CD4-positive, CD25-positive, alpha-beta regulatory T cell (primary cell): ENCODE data around the gene RNF157. TPM values are rescaled to one million over a fixed set of nuclear protein-coding genes. Genes with fewer than 3 reads are reported as not detected.

Source experiments
- ATAC-seq, 2 donors: fragments of 150-1000 bp; cut with Tn5 transposase; one replicate each; pipeline ENCODE4 v1.10.0; 2021; ENCODE audit warnings: low read depth in 2 of 2, moderate number of reproducible peaks in 2 of 2, moderate library complexity in 1 of 2
- DNase-seq, 3 donors: peaks; one replicate each; pipeline versions ENCODE4 v3.0.0 to v3.0.0-alpha.2; 2012 to 2022; ENCODE audit warnings: mixed read lengths in 1 of 3
- H3K27ac ChIP-seq: one replicate; pipeline ENCODE4 v1.7.0; 2013; ENCODE audit warnings: mild to moderate bottlenecking, low read length; ENCODE audit not compliant: insufficient read depth, poor library complexity, severe bottlenecking
- H3K27me3 ChIP-seq: one replicate; pipeline ENCODE4 v1.7.0; 2013; ENCODE audit warnings: low read length; ENCODE audit not compliant: control insufficient read depth, insufficient read depth
- H3K36me3 ChIP-seq: one replicate; pipeline ENCODE4 v1.7.0; 2013; ENCODE audit warnings: mild to moderate bottlenecking, low read length, moderate library complexity; ENCODE audit not compliant: control insufficient read depth, insufficient read depth
- H3K4me1 ChIP-seq: 2 replicates; pipeline ENCODE4 v1.7.0; 2013; ENCODE audit warnings: mild to moderate bottlenecking, low read length; ENCODE audit not compliant: insufficient read depth, control insufficient read depth, poor library complexity, severe bottlenecking
- H3K4me3 ChIP-seq: one replicate; pipeline ENCODE4 v1.7.0; 2013; ENCODE audit warnings: low read depth, mild to moderate bottlenecking, low read length, moderate library complexity
- H3K9me3 ChIP-seq, 2 experiments: 1 replicate in 1 of 2; 2 replicates in 1 of 2; pipeline ENCODE4 v1.7.0; 2013; ENCODE audit warnings: low read length in 2 of 2, mild to moderate bottlenecking in 1 of 2, moderate library complexity in 1 of 2; ENCODE audit not compliant: control insufficient read depth in 2 of 2
- H3K27ac Mint-ChIP-seq, 3 donors: one replicate each; pipeline ENCODE4 v1.8.0; 2020 to 2022; ENCODE audit warnings: mild to moderate bottlenecking in 3 of 3, mixed read lengths in 3 of 3, moderate library complexity in 2 of 3
- H3K27me3 Mint-ChIP-seq: one replicate; pipeline ENCODE4 v1.8.0; 2022; ENCODE audit warnings: mild to moderate bottlenecking, mixed read lengths
- H3K36me3 Mint-ChIP-seq: one replicate; pipeline ENCODE4 v1.8.0; 2020; ENCODE audit warnings: mixed read lengths
- H3K4me1 Mint-ChIP-seq, 4 donors: one replicate each; pipeline ENCODE4 v1.8.0; 2020 to 2022; ENCODE audit warnings: mixed read lengths in 4 of 4, mild to moderate bottlenecking in 1 of 4
- H3K4me3 Mint-ChIP-seq, 4 donors: one replicate each; pipeline ENCODE4 v1.8.0; 2020 to 2022; ENCODE audit warnings: mild to moderate bottlenecking in 4 of 4, mixed read lengths in 4 of 4, moderate library complexity in 3 of 4
- H3K9me3 Mint-ChIP-seq, 7 donors: one replicate each; pipeline ENCODE4 v1.8.0; 2020 to 2022; ENCODE audit warnings: mixed read lengths in 7 of 7, mild to moderate bottlenecking in 3 of 7, moderate library complexity in 2 of 7
- polyA plus RNA-seq, 4 donors: library from polyadenylated mRNA; unstranded; fragments of 300-500 nt; fragmentation: Illumina TruSeq; gene quantifications; one replicate each; pipeline ENCODE4 v1.2.3, GENCODE V29; 2021
- total RNA-seq: library from RNA; stranded (reverse); gene quantifications from one replicate; pipeline ENCODE4 v1.2.3, GENCODE V29; 2022

RNF157 gene
- total and polyA plus RNA-seq, 5 donors from 2014 or later, result 3.3 to 17.7 (median 5.1) TPM

DNA sequence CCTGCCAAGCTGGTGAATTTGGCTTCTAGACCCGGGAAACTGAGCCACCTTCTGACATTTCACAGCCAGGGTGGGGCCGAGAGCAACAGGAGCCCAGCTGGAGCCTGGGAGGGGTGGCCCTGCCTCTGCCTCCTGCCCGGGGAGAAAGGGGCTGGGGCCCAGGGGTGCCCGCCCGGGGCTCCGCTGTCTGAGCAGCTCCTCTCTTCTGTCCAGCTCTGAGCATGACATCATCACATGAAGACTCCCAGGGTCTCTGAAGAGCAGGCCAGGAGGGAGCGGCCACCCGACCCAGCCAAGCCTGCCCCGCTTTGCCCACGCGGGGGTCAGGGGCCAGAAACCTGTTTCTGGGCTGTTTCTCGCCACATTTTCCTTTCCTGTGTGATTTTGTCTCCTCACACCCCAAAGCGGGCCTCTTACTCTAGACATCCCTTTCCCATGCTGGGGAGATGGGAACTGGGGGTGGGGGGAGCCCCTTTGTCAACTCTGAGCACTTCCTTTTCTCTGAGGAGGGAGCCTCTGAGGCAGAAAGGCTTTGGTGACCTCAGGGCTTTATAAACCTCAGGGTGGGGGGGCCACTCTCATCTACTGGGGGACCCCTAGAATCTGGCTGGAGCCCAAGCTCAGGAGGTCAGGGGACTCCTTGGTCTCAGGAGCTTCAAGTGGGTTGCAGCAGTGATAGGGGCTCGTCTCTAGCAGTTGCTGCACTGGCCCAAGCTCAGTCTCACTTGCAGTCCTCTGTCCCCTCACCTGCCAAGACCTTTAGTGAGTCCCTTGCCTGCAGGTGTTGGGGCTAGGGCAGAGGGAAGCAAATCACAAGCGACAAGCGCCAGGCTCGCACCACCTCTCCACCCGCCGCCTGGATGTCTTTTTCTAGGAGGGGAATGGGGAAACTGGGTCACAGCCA is 32.5 kb upstream of the RNF157 start:
- peak in 1 of 3 donors; percentile 64 for DNase-seq
- peaks cover 11% of the 10 kb centered on the region for H3K36me3 ChIP-seq
- no peaks in the 10 kb centered on the region for H3K9me3 Mint-ChIP-seq

GRCh38 chr17:76271669-76272540 is 31.6 kb upstream of the RNF157 start:
- Mint-ChIP-seq H3K9me3 (no peaks in the 10 kb centered on the region), H3K36me3 (peaks cover 9% of the 10 kb centered on the region), H3K27me3 (peaks cover 5% of the 10 kb centered on the region), H3K4me3 (peak overlapping the region; percentile 84 to 93 (median 87)), H3K4me1 (peaks cover 5 to 80% (median 29%) of the 10 kb centered on the region in 4 donors), H3K27ac (peak overlapping the region; percentile 87 to 97 (median 90))
- Histone ChIP-seq H3K4me1 (peaks cover 82% of the 10 kb centered on the region), H3K9me3 (no peaks in the 10 kb centered on the region), H3K36me3 (peaks cover 11% of the 10 kb centered on the region), H3K27me3 (no peaks in the 10 kb centered on the region), H3K4me3 (no peak overlapping the region), H3K27ac (peak overlapping the region; percentile 92)
- ATAC-seq (peak; percentile 34 to 51), DNase-seq (peak in 2 of 3 donors; percentile 62 to 83)

More for the DNA sequence above, 32.5 kb upstream of the RNF157 start:
- Histone ChIP-seq H3K4me1 (peaks cover 73% of the 10 kb centered on the region), H3K4me3 (no peak overlapping the region), H3K27me3 (no peaks in the 10 kb centered on the region), H3K27ac (peak overlapping the region; percentile 92), H3K9me3 (no peaks in the 10 kb centered on the region)
- H3K27ac Mint-ChIP-seq, result peak overlapping the region; percentile 87 to 97 (median 90)
- peak overlapping the region; percentile 75 to 85 (median 84) for H3K4me3 Mint-ChIP-seq
- peaks cover 8% of the 10 kb centered on the region for H3K36me3 Mint-ChIP-seq
- ATAC-seq, result peak; percentile 19
- H3K4me1 Mint-ChIP-seq, result peaks cover 4 to 78% (median 27%) of the 10 kb centered on the region in 4 donors
- H3K27me3 Mint-ChIP-seq, result peaks cover 5% of the 10 kb centered on the region

- Mint-ChIP-seq H3K36me3 (peaks cover 9% of the 10 kb centered on the region), H3K27me3 (peaks cover 5% of the 10 kb centered on the region), H3K27ac (peak overlapping the region; percentile 52 to 97 (median 84)), H3K4me3 (peak overlapping the region; percentile 84 to 93 (median 87)), H3K4me1 (peaks cover 5 to 76% (median 29%) of the 10 kb centered on the region in 4 donors), H3K9me3 (peaks cover 0 to 1% (median 0%) of the 10 kb centered on the region in 7 donors)
- Histone ChIP-seq H3K36me3 (peaks cover 11% of the 10 kb centered on the region), H3K4me3 (peak overlapping the region; percentile 11), H3K4me1 (peaks cover 90% of the 10 kb centered on the region), H3K27me3 (no peaks in the 10 kb centered on the region), H3K9me3 (no peaks in the 10 kb centered on the region), H3K27ac (peak overlapping the region; percentile 92)
- ATAC-seq (peak in 1 of 2 donors; percentile 1), DNase-seq (peak in 1 of 3 donors; percentile 40)
Measured at GRCh38 chr17:76270770-76271668, 30.7 kb upstream of the RNF157 start.

- Histone ChIP-seq H3K4me1 (peaks cover 89% of the 10 kb centered on the region), H3K27ac (peak overlapping the region; percentile 92), H3K4me3 (no peak overlapping the region), H3K36me3 (peaks cover 11% of the 10 kb centered on the region), H3K9me3 (no peaks in the 10 kb centered on the region), H3K27me3 (no peaks in the 10 kb centered on the region)
- Mint-ChIP-seq H3K27me3 (peaks cover 5% of the 10 kb centered on the region), H3K4me1 (peaks cover 5 to 73% (median 29%) of the 10 kb centered on the region in 4 donors), H3K4me3 (peak overlapping the region in 3 of 4 donors; percentile 63 to 93 (median 91)), H3K36me3 (peaks cover 9% of the 10 kb centered on the region), H3K27ac (peak overlapping the region in 2 of 3 donors; percentile 44 to 96), H3K9me3 (peaks cover 0 to 1% (median 0%) of the 10 kb centered on the region in 7 donors)
- ATAC-seq (no peak), DNase-seq (peak in 1 of 3 donors; percentile 25)
Measured at GRCh38 chr17:76270127-76270592, 29.9 kb upstream of the RNF157 start.

GRCh38 chr17:76268991-76269981 is 29.0 kb upstream of the RNF157 start:
- H3K4me1 Mint-ChIP-seq, result peaks cover 10 to 69% (median 29%) of the 10 kb centered on the region in 4 donors
- peak in 1 of 3 donors; percentile 39 for DNase-seq

More at GRCh38 chr17:76268991-76269981, 29.0 kb upstream of the RNF157 start:
- Histone ChIP-seq H3K27ac (peak overlapping the region; percentile 91), H3K27me3 (no peaks in the 10 kb centered on the region), H3K4me1 (peaks cover 85% of the 10 kb centered on the region), H3K36me3 (peaks cover 11% of the 10 kb centered on the region), H3K9me3 (no peaks in the 10 kb centered on the region), H3K4me3 (no peak overlapping the region)
- peak overlapping the region; percentile 83 to 96 (median 95) for H3K27ac Mint-ChIP-seq
- H3K9me3 Mint-ChIP-seq, result peaks cover 0 to 1% (median 0%) of the 10 kb centered on the region in 7 donors
- H3K36me3 Mint-ChIP-seq, result peaks cover 9% of the 10 kb centered on the region
- peak overlapping the region; percentile 86 to 95 (median 92) for H3K4me3 Mint-ChIP-seq
- peaks cover 5% of the 10 kb centered on the region for H3K27me3 Mint-ChIP-seq
- no peak for ATAC-seq
